Measurements from ENCODE around the gene OR51B2.
A peak's percentile ranks its signal among the peaks of the same experiment; 100 is the strongest.
"Not testable (repeated sequence)": the region's sequence is repeated elsewhere in the genome, so short reads cannot be mapped to it uniquely, and the experiment has no call there.

Gene OR51B2

GRCh38 chr11:5343474-5344335, 19.6 kb upstream of the OR51B2 start, which contains the start of gene OR51B5:
Gene OR51B5 (minus strand): TSS chr11:5343524. CDS start chr11:5343524, 0 bp downstream.
- ATAC-seq (replicated peaks) = peak in 1 of 2 donors; percentile 65
- Mint-ChIP-seq H3K9me3 (peaks cover 0 to 2% of the 10 kb centered on the region in 2 donors), H3K4me3 (no peak within 1 kb of the TSS), H3K36me3 (no peaks in the 10 kb centered on the region), H3K27ac (no peak within 1 kb of the TSS), H3K4me1 (no peaks in the 10 kb centered on the region), H3K27me3 (peaks cover 4 to 10% of the 10 kb centered on the region in 2 donors)
- no peak for DNase-seq

DNA sequence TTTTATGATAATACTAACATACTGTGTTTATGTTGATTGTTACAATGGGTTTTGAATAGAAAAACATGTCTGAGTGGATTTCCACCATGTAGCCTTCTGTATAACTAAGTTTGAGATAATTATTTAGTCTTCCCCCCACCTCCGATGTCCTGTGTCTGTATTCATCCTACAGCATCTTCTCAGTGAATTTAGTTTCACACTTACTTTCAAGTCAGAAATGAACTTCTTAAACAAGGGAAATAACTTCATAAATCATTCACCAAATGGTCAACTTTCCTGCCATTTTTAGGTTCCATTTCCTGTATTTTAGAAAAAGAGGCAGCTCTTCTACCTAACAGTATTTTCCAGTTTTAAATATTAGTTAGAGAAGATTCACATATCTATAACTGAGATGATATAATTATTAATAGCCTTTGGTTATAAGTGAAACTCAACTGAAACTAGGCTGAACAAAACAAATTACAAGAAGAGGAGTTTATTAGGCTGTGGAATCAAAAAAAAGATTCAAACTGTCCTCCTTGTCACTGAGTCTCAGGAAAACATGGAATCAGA, 15.8 kb upstream of the OR51B2 start:
- Mint-ChIP-seq H3K4me3 (no peak overlapping the region), H3K4me1 (no peaks in the 10 kb centered on the region), H3K27ac (no peak overlapping the region), H3K9me3 (no peaks in the 10 kb centered on the region), H3K36me3 (no peaks in the 10 kb centered on the region), H3K27me3 (no peaks in the 10 kb centered on the region)
- ATAC-seq (replicated peaks) = no peak
- DNase-seq = no peak

- not testable (repeated sequence) for H3K36me3 Mint-ChIP-seq; ATAC-seq (replicated peaks); H3K9me3 Mint-ChIP-seq; H3K27ac Mint-ChIP-seq; H3K4me1 Mint-ChIP-seq; DNase-seq; H3K4me3 Mint-ChIP-seq; H3K27me3 Mint-ChIP-seq
Measured at GRCh38 chr11:5337253-5337652, 13.2 kb upstream of the OR51B2 start.

DNA sequence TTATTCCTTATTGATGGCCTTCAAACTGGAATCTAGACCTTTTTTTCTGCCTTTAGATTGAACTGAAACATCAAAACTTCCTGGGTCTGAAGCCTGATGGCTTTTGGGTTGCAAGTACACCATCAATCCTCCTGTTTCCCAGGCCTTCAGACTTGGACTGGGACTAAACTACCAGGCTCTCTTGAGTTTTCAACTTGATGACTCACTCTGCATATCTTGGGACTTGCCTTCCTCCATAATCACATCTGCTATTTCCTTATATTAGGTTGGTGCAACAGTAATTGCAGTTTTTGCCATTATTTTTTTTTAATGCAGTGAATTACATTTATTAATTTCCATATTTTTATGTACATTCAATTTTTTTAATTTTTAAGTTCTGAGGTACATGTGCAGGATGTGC, 12.2 kb upstream of the OR51B2 start:
- Mint-ChIP-seq H3K36me3 (no peaks in the 10 kb centered on the region), H3K9me3 (no peaks in the 10 kb centered on the region), H3K27ac (no peak overlapping the region), H3K4me3 (no peak overlapping the region), H3K27me3 (no peaks in the 10 kb centered on the region), H3K4me1 (no peaks in the 10 kb centered on the region)
- DNase-seq (no peak), ATAC-seq (replicated peaks) (no peak)

DNA sequence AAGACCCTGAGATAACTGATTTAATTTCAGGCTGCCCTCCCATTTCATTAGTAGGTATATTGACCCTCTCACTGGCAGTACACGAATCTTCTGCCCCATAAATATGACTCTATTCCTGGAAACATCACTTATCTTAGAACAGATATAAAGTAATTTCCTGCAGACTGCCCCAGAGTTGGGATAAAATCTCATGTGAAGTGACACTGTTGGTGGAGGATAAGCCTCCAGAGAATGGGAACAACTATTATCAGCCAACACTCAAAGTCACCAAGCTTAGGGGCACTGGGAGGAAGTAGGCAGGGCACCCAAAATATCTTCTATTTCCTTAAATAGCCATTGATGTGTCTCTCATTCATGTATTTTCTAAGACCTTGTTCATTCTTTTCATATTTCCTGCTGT, 11.1 kb upstream of the OR51B2 start:
- Mint-ChIP-seq H3K36me3 (no peaks in the 10 kb centered on the region), H3K9me3 (no peaks in the 10 kb centered on the region), H3K4me1 (no peaks in the 10 kb centered on the region)

GRCh38 chr11:5317292-5317691, 6.8 kb downstream of the OR51B2 start:
- no peak for ATAC-seq (replicated peaks)
- Mint-ChIP-seq H3K36me3 (no peaks in the 10 kb centered on the region), H3K4me3 (no peak overlapping the region), H3K27me3 (no peaks in the 10 kb centered on the region), H3K4me1 (no peaks in the 10 kb centered on the region), H3K27ac (no peak overlapping the region), H3K9me3 (peaks cover 5 to 7% of the 10 kb centered on the region in 2 donors)
- DNase-seq = no peak

More for the DNA sequence above, 11.1 kb upstream of the OR51B2 start:
- ATAC-seq (replicated peaks) (no peak), DNase-seq (no peak)
- no peak overlapping the region for H3K4me3 Mint-ChIP-seq
- no peak overlapping the region for H3K27ac Mint-ChIP-seq
- H3K27me3 Mint-ChIP-seq = no peaks in the 10 kb centered on the region

- not testable (repeated sequence) for DNase-seq; ATAC-seq (replicated peaks); H3K36me3 Mint-ChIP-seq; H3K27ac Mint-ChIP-seq; H3K4me1 Mint-ChIP-seq; H3K27me3 Mint-ChIP-seq; H3K4me3 Mint-ChIP-seq; H3K9me3 Mint-ChIP-seq
Measured at GRCh38 chr11:5313326-5314023, 10.6 kb downstream of the OR51B2 start.

DNA sequence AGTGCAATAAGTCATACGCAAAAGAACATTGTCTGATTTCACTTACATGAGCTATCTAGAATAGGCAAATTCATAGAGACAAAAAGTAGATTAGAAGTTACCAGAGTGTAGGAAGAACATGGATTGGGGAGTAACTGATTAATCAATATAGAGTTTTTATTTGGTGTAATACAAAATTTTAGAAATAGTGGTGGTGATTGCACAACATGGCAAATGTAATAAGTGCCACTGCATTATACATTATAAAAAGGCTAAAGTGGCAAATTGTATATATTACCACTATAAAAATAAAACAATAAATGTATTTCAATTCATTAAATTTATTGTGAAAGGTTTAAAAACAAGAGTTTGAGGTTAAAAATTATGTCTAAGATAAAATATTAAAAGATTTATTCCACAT, 13.7 kb downstream of the OR51B2 start:
- Mint-ChIP-seq H3K9me3 (peaks cover 5 to 7% of the 10 kb centered on the region in 2 donors), H3K4me3 (no peak overlapping the region), H3K27ac (no peak overlapping the region), H3K36me3 (no peaks in the 10 kb centered on the region), H3K27me3 (peaks cover 0 to 4% of the 10 kb centered on the region in 2 donors), H3K4me1 (no peaks in the 10 kb centered on the region)
- ATAC-seq (replicated peaks) (no peak), DNase-seq (no peak)

- Mint-ChIP-seq H3K27me3 (peaks cover 0 to 4% of the 10 kb centered on the region in 2 donors), H3K4me1 (no peaks in the 10 kb centered on the region), H3K9me3 (no peaks in the 10 kb centered on the region), H3K4me3 (no peak overlapping the region), H3K27ac (no peak overlapping the region), H3K36me3 (no peaks in the 10 kb centered on the region)
- ATAC-seq (replicated peaks) (no peak), DNase-seq (no peak)
Measured at GRCh38 chr11:5307256-5308019, 16.7 kb downstream of the OR51B2 start.

DNA sequence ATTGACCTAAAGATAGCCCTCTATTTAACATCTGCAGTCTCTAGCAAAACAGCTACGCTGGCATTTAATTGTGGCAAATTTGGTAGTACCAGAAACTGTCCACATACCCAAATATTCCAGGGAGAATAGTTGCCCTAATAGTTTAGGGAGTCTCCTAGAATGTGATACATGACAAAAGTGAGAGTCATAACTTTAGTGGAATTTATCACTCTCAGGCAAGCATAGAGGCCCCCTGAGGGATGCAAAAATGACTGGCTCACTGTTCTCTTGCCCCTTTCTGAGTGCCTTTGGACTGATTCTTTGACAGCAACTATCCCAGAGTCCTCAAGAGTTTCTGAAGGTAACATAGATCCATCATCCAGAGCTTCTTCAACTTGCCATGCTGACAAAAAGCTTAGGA, 20.1 kb downstream of the OR51B2 start:
- H3K9me3 Mint-ChIP-seq = no peaks in the 10 kb centered on the region
- H3K4me1 Mint-ChIP-seq = no peaks in the 10 kb centered on the region
- H3K27me3 Mint-ChIP-seq = peaks cover 0 to 4% of the 10 kb centered on the region in 2 donors
- no peak overlapping the region for H3K27ac Mint-ChIP-seq
- no peak for DNase-seq
- no peak overlapping the region for H3K4me3 Mint-ChIP-seq
- no peak for ATAC-seq (replicated peaks)
- no peaks in the 10 kb centered on the region for H3K36me3 Mint-ChIP-seq

DNA sequence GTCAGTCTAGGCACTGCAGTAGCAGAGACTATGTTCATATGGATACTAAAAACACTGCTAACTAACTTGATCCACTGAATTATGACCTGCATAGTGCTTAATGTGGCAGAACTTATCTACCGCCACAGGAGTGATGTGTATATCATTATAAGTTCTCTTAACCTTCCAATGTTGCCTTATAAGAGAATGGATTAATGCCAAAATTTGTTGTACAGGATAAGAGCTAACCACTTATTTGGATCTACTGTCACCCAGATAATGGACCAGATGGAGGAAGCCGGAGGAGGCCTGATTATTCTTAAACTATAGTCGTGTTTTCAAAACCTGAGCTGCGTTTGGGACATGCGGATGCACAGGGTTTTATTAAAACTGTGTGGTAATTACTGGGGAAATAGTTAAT, 20.5 kb downstream of the OR51B2 start:
- Mint-ChIP-seq H3K4me1 (no peaks in the 10 kb centered on the region), H3K4me3 (no peak overlapping the region), H3K27ac (no peak overlapping the region), H3K27me3 (peaks cover 0 to 4% of the 10 kb centered on the region in 2 donors), H3K36me3 (no peaks in the 10 kb centered on the region), H3K9me3 (no peaks in the 10 kb centered on the region)
- DNase-seq (no peak), ATAC-seq (replicated peaks) (no peak)

DNA sequence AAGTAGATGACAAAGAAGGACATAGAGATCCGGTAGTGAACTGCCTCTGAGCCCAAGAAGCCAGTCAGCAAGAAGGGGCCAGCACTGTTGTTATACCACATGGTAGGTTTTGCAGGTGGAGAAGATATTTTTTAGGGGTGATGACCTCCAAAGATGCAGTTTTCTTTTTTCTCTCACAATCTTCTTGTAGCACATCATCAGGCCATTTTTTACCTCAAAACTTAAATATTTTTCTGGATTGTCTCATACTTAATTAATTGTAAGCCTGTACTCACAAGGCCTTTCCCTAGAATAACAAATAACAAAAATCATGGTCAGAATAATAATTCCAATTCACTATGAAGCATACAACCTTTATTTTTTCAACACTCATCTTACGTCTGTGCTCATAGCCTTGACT, 22.3 kb downstream of the OR51B2 start, which contains the start of gene OR51B4:
OR51B4 (minus strand) TSS at position 101 of the 400 bp plus-strand sequence; CDS start at position 101, 0 bp downstream.
- no peak for ATAC-seq (replicated peaks)
- Mint-ChIP-seq H3K4me3 (no peak within 1 kb of the TSS), H3K4me1 (no peaks in the 10 kb centered on the region), H3K27ac (no peak within 1 kb of the TSS), H3K36me3 (no peaks in the 10 kb centered on the region), H3K9me3 (no peaks in the 10 kb centered on the region), H3K27me3 (peaks cover 0 to 4% of the 10 kb centered on the region in 2 donors)
- no peak for DNase-seq

DNA sequence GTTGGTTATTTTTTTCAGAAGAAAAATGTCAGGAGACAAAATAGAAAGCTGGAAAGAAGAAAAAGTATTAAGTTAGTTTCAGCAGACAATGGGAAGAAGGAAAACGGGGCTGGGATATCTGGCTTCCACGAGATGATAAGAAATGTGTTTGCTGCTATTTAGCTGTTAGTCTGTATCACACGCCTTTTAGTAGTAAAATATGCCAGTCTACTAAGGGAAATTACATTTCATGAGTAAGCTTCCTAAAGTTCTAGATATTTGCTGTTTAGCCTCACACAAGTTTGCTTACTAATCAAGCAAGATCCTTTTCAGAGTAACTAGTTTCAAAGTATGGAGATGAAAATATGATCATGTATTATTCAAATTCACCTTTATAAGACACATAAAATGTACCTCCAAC, 23.8 kb downstream of the OR51B2 start:
- H3K27me3 Mint-ChIP-seq = peaks cover 0 to 4% of the 10 kb centered on the region in 2 donors
- no peak overlapping the region for H3K4me3 Mint-ChIP-seq
- no peak overlapping the region for H3K27ac Mint-ChIP-seq
- H3K36me3 Mint-ChIP-seq = no peaks in the 10 kb centered on the region
- no peaks in the 10 kb centered on the region for H3K4me1 Mint-ChIP-seq
- ATAC-seq (replicated peaks) (no peak), DNase-seq (no peak)
- H3K9me3 Mint-ChIP-seq = no peaks in the 10 kb centered on the region

GRCh38 chr11:5298451-5298850, 25.6 kb downstream of the OR51B2 start:
- Mint-ChIP-seq H3K4me3 (no peak overlapping the region), H3K9me3 (peaks cover 0 to 2% of the 10 kb centered on the region in 2 donors), H3K27ac (no peak overlapping the region), H3K36me3 (no peaks in the 10 kb centered on the region), H3K4me1 (no peaks in the 10 kb centered on the region), H3K27me3 (peaks cover 0 to 4% of the 10 kb centered on the region in 2 donors)
- DNase-seq (no peak), ATAC-seq (replicated peaks) (no peak)

All from stimulated activated naive B cell treated with anti-CD40 and anti-IgM and Interleukin-4, amounts not matched to agents 10 μg/mL and 1 μg/mL and 100 μg/mL, for 72 hours (primary cell).